Mammary epithelial cell (primary cell): ENCODE data around the gene NKX2-3.

ENCODE experiments used
- CTCF ChIP-seq, 2 donors: IDR thresholded peaks in 1 of 2; conservative IDR thresholded peaks in 1 of 2; 2 replicates each; pipeline ENCODE4 v1.5.1; 2011 to 2012; ENCODE audit warnings: inconsistent platforms in 2 of 2, low read length in 2 of 2, mild to moderate bottlenecking in 2 of 2, control low read depth in 1 of 2, low read depth in 1 of 2; ENCODE audit not compliant: insufficient read depth in 1 of 2; ENCODE audit errors: extremely low read depth in 1 of 2
- EZH2 ChIP-seq: IDR thresholded peaks from 2 replicates; pipeline ENCODE4 v1.6.1; 2012; ENCODE audit warnings: low read length, inconsistent platforms, borderline replicate concordance

GRCh38 chr10:99535764-99536337 lies 3.1 kb downstream of the NKX2-3 start:
- TF ChIP-seq CTCF (conservative IDR thresholded peaks at IDR 0.05 in 1 of 2, IDR thresholded peaks at IDR 0.05 in 1 of 2; ENCODE audit: extremely low read depth in 1 of 2, insufficient read depth in 1 of 2, low read depth in 1 of 2, low read length in 2 of 2) (no peak), EZH2 (peak; percentile 60)
